Left forelimb (tissue), 1 donor: ENCODE measurements around the gene WDR45B.
"Not testable (repeated sequence)": the region's sequence is repeated elsewhere in the genome, so short reads cannot be mapped to it uniquely, and the experiment has no call there.

Source experiments
- DNase-seq: peaks from one replicate; pipeline ENCODE4 v3.0.0-alpha.2; 2018; ENCODE audit warnings: low spot score

The WDR45B gene

GRCh38 chr17:82582709-82583108 lies 65.5 kb downstream of the WDR45B start:
- no peak for DNase-seq

GRCh38 chr17:82582213-82582612 lies 66.0 kb downstream of the WDR45B start:
- DNase-seq: no peak

GRCh38 chr17:82579969-82580368 lies 68.3 kb downstream of the WDR45B start:
- DNase-seq: not testable (repeated sequence)

- DNase-seq: no peak
Observed at GRCh38 chr17:82577300-82577699, 70.9 kb downstream of the WDR45B start.

- not testable (repeated sequence) for DNase-seq
Observed at GRCh38 chr17:82575581-82576221, 72.5 kb downstream of the WDR45B start.

- DNase-seq: no peak
Observed at GRCh38 chr17:82574041-82574440, 74.2 kb downstream of the WDR45B start.

GRCh38 chr17:82571855-82572254 lies 76.4 kb downstream of the WDR45B start:
- no peak for DNase-seq

GRCh38 chr17:82570277-82570676 lies 78.0 kb downstream of the WDR45B start:
- no peak for DNase-seq

- DNase-seq: no peak
Observed at GRCh38 chr17:82569621-82570020, 78.6 kb downstream of the WDR45B start.

GRCh38 chr17:82568997-82569393 lies 79.2 kb downstream of the WDR45B start:
- DNase-seq: no peak

GRCh38 chr17:82567286-82567685 lies 81.0 kb downstream of the WDR45B start:
- DNase-seq: no peak

- DNase-seq: no peak
Observed at GRCh38 chr17:82566129-82566960, 81.9 kb downstream of the WDR45B start.

- no peak for DNase-seq
Observed at GRCh38 chr17:82565551-82565950, 82.7 kb downstream of the WDR45B start.
